Measurements from ENCODE around the gene AKAP9.

GRCh38 chr7:92076509-92076908 is 135.8 kb downstream of the AKAP9 start:
- TF ChIP-seq CTCF (IDR thresholded peaks at IDR 0.05) (no peak), POLR2A (IDR thresholded peaks at IDR 0.05) (no peak)
